EH (cell line): ENCODE data around the gene ABCD1.
"Not testable (repeated sequence)": the region's sequence is repeated elsewhere in the genome, so short reads cannot be mapped to it uniquely, and the experiment has no call there.

Experiments
- DNase-seq: peaks from one replicate; pipeline ENCODE4 v3.0.0-alpha.2; 2015; ENCODE audit warnings: low read depth

ABCD1 gene

GRCh38 chrX:153694256-153694655 lies 30.4 kb upstream of the ABCD1 start:
- DNase-seq = not testable (repeated sequence)

- DNase-seq = no peak
Observed at GRCh38 chrX:153694687-153695270, 29.9 kb upstream of the ABCD1 start.

- DNase-seq = no peak
Observed at GRCh38 chrX:153696100-153696499, 28.6 kb upstream of the ABCD1 start.

- not testable (repeated sequence) for DNase-seq
Observed at GRCh38 chrX:153696538-153696937, 28.1 kb upstream of the ABCD1 start.

- DNase-seq = peak; percentile 24
Observed at GRCh38 chrX:153696986-153697722, 27.5 kb upstream of the ABCD1 start.

- DNase-seq = no peak
Observed at GRCh38 chrX:153697924-153698865, 26.5 kb upstream of the ABCD1 start.

- not testable (repeated sequence) for DNase-seq
Observed at GRCh38 chrX:153699210-153699783, 25.4 kb upstream of the ABCD1 start.

GRCh38 chrX:153699784-153700371 lies 24.8 kb upstream of the ABCD1 start:
- not testable (repeated sequence) for DNase-seq

- DNase-seq = no peak
Observed at GRCh38 chrX:153700376-153700945, 24.2 kb upstream of the ABCD1 start.

GRCh38 chrX:153700967-153701366 lies 23.7 kb upstream of the ABCD1 start:
- DNase-seq = no peak

GRCh38 chrX:153701706-153702105 lies 22.9 kb upstream of the ABCD1 start:
- no peak for DNase-seq

GRCh38 chrX:153702336-153703035 lies 22.2 kb upstream of the ABCD1 start:
- no peak for DNase-seq

- DNase-seq = no peak
Observed at GRCh38 chrX:153703036-153703370, 21.7 kb upstream of the ABCD1 start.

GRCh38 chrX:153704021-153704526 lies 20.6 kb upstream of the ABCD1 start:
- DNase-seq = no peak

- not testable (repeated sequence) for DNase-seq
Observed at GRCh38 chrX:153704631-153705402, 19.8 kb upstream of the ABCD1 start.

GRCh38 chrX:153705403-153706060 lies 19.1 kb upstream of the ABCD1 start:
- DNase-seq = not testable (repeated sequence)

GRCh38 chrX:153706799-153707198 lies 17.9 kb upstream of the ABCD1 start:
- DNase-seq = no peak

- no peak for DNase-seq
Observed at GRCh38 chrX:153707406-153707805, 17.2 kb upstream of the ABCD1 start.

- peak; percentile 78 for DNase-seq
Observed at GRCh38 chrX:153708415-153708814, 16.2 kb upstream of the ABCD1 start.
